T-helper 22 cell (primary cell): ENCODE results near the gene LAD1.

Experiments used
- DNase-seq: peaks from one replicate; pipeline ENCODE4 v3.0.0-alpha.2; 2020; ENCODE audit warnings: low read depth

The LAD1 gene

GRCh38 chr1:201347498-201348210, 51.5 kb downstream of the LAD1 start:
- DNase-seq: no peak

DNA sequence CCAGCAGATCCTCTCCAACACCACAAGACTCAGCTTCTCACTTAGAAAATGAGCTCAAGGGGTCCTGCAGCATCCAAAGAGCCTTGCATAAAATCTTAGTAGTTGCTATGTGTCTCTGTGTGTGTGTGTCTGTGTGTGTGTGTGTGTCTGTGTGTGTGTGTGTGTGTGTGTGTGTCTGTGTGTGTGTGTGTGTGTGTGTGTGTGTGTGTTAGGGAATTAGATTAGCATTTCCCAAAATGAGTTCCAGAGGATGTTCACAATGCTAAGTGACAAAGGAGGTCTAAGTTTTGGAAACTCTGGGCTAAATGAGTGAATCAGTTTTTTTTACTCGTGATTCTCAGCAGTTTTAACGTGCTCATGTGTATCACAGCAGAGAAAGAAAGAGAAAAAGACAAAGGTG, 52.1 kb downstream of the LAD1 start:
- no peak for DNase-seq

DNA sequence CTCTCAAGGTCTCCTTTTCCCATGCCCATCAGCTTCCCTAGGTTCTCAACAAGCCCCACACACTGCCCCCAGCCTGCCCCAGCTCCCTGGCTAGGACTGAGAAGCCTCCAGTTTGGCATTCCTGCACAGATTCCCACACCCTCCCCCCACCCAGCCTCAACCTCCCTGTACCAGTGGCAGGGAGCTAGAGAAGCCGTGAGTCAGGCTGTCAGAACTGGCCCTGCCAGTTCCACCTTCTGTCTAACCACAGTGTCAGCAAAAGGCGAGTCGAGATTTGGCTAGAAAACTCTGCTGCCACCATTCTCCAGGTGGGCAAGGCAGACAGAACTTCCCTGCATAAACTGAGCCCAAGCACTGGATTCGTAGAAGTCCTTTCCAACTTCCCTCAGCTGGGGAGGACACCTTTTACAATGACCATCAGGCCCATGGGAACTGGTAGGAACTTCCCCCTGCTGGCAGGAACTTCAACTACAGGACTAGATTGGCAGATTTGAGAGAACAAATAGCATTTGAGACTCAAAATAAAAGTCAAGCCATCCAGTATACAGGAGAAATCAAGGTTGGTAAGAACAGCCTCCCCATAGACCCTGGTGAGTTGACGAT, 52.7 kb downstream of the LAD1 start:
- no peak for DNase-seq

GRCh38 chr1:201345081-201345355, 54.1 kb downstream of the LAD1 start:
- no peak for DNase-seq

GRCh38 chr1:201344206-201345080, 54.7 kb downstream of the LAD1 start:
- no peak for DNase-seq

DNA sequence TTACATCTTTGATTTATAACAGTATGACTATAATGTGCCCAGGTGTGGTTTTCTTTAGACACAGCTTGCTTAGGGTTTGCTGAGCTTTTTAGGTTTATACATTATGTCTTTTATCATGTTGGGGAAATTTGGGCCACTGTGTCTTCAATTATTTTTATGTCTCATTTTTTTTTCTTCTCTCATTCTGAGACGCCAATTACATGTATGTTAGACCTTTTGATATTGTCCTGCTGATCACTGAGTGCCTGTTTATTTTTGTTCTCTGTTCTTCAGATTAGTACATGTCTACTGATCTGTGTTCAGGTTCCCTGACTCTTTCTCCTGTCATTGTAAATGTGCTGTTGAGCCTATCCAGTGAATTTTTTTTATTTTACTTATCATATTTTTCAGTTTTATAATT, 57.7 kb downstream of the LAD1 start:
- DNase-seq: no peak

- DNase-seq: no peak
These were observed 62.2 kb downstream of the LAD1 start for GRCh38 chr1:201336711-201337450.

GRCh38 chr1:201335901-201336300, 63.2 kb downstream of the LAD1 start:
- no peak for DNase-seq

DNA sequence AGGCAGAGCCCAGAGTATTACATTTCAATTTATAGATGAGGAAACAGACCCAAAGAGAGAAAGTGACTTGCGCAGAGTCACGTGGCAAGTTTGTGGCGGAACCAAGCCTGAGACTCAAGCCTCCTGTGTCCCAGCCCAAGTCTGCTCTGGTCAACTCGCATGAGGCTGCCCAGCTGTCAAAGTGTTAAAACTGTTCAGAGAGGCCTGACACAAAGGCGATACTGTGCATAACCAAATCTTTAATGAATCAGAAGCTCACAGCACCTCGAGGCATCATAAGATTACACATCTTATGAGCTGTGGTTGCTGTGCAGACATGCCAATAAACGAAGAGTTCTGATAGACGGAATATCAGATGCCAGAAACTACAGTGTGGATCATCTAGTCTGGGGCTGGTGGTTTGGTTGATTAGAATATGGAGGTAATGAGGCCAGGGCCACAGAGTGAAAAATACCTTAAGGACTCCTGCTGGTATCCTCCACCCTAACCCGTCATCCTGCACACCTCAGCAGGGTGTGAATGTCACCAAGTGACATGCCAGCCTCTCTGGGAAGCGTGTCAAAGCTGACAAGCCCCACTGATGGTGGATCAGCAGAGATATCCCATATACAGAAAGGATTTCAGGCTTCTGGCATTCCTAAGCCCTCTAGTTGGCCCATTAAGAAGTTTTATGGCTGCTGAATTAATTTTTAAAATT, 63.8 kb downstream of the LAD1 start:
- DNase-seq: no peak

GRCh38 chr1:201334325-201335173, 64.6 kb downstream of the LAD1 start:
- no peak for DNase-seq

DNA sequence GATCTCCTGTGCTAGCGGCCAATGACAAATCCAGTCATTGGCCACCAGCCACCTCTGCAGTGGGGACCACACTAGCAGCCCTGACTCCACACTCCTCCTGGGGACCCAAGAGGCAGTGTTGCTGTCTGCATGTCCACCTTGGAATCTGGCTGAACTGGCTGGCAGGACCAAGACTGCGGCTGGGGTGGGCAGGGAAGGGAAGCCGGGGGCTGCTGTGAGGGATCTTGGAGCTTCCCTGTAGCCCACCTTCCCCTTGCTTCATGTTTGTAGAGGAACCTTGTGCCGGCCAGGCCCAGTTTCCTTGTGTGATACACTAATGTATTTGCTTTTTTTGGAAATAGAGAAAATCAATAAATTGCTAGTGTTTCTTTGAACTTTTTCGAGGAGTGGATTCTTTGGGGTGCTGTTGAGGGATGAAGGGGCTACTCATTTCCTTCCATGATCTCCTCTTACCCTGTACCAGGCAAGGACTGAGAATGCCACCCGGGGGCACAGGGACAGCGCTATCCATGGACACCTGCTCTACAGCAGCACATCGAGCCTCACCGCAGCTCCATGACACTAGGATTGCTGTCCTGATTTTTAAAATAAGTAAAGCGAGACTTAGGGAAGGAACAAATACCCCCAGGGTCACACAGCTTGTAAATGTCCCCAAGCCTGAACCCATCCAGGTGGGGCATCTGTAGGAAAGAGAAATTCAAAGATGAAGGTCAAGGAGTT, 66.3 kb downstream of the LAD1 start:
- DNase-seq: no peak

DNA sequence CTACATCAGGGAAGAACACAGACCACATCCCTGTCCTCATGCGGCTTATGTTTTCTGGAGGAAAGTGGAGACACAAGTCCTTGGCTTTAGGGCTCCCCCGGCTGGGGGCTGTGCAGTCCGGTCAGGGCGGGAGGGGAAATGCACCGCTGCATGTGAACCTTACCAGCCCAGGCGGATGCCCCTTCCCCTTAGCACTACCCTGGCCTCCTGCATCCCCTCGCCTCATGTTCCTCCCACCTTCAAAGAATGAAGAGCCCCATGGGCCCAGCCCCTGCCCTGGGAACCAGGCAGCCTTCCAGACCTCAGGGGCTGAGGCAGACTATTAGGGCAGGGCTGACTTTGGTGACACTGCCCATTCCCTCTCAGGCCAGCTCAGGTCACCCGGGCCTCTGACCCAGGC, 67.1 kb downstream of the LAD1 start:
- DNase-seq: no peak

GRCh38 chr1:201331166-201331565, 68.0 kb downstream of the LAD1 start:
- no peak for DNase-seq
